Measurements from ENCODE around the gene AMER1.
"Not testable (repeated sequence)": the region's sequence is repeated elsewhere in the genome, so short reads cannot be mapped to it uniquely, and the experiment has no call there.

AMER1 gene

GRCh38 chrX:64205441-64205734 lies at the start of gene AMER1:
AMER1 (minus strand) TSS chrX:64205708; CDS start chrX:64193286, 12,422 bp downstream.
- peak in 1 of 2 experiments; percentile 47 for DNase-seq

- no peak for DNase-seq
Observed at GRCh38 chrX:64230123-64230970, 24.8 kb upstream of the AMER1 start, which contains the start of gene ASB12. ASB12 (minus strand) TSS chrX:64230607; CDS start chrX:64225650, 4,957 bp downstream.

- no peak for DNase-seq
Observed at GRCh38 chrX:64229154-64229553, 23.6 kb upstream of the AMER1 start.

DNA sequence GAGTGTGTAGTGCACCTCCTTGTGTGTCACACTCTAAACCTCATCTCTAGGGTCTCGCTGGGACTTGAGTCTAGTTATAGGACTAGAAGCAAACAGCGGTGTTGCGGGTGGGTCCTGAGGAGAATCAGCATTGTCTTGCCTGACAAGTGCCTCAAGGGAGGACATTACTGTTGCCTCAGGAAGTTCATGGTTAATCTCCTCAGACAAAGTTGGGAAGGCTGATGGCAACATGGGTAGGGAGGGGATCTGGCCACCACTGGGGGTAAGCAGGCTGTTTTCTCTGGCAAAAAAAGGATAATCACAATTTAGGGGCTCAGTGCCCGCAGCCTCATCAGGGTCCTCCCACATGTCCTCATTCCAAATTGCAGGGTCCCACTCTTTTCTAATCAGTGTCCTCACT lies 12.5 kb upstream of the AMER1 start:
- DNase-seq, result no peak

- not testable (repeated sequence) for DNase-seq
Observed at GRCh38 chrX:64213989-64214388, 8.5 kb upstream of the AMER1 start.

DNA sequence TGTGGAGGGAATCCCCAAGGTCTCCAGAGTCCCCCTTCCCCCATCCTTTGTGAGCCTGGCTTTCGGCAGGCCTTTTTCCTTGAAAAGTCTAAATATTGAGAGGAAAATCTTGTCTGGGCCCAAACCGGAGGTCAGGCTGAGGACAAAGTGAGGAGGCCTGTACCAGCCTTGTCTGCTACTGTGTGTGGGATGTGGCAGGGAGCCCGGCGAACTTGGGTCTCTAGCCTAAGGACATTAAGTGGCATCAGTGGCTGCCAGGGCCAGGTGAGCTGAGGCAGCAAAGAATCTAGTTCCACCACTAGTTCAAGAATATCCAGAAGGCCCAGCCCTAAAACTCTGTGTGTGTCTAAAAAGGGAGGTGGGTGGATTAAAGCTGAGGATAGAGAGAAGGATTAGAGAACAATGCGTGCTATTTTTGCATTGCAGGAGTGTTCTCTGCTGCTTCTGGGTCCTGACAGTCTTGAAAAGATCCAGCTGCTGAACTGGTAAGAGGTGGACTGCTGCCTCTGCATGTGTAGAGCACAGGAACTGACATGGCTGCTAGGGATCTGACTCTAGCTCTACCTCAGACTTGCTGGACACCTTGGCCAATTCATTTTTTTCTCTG lies 1.2 kb upstream of the AMER1 start:
- peak in 1 of 2 experiments; percentile 12 for DNase-seq

- peak; percentile 75 to 76 for DNase-seq
Observed at GRCh38 chrX:64205735-64206501, 410 bp upstream of the AMER1 start.

- peak; percentile 17 to 26 for DNase-seq
Observed at GRCh38 chrX:64204701-64205440, 637 bp downstream of the AMER1 start.

DNA sequence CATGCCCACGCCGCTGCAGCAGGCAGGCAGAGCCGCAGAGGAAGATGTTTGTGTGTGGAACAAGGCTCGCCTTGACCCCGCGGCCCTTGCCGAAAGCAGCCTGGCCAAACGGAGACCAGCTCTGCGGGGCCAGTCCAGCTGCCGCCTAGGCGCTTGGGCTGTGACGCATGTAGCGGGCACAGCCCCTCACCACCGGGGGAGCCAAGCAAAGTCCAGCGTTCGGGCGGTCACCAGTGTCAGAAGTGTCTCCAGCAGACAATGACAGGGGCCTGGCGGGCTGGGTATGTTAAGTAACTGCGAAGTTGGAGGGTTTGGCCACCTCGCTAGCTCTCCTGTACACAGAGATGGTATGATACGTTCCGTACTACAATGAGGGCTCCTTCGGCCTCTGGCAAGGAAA lies 1.3 kb downstream of the AMER1 start:
- DNase-seq, result no peak

- DNase-seq, result no peak
Observed at GRCh38 chrX:64202808-64203325, 2.6 kb downstream of the AMER1 start.

GRCh38 chrX:64198036-64198435 lies 7.5 kb downstream of the AMER1 start:
- DNase-seq, result no peak

- DNase-seq, result no peak
Observed at GRCh38 chrX:64196606-64197005, 8.9 kb downstream of the AMER1 start.

DNA sequence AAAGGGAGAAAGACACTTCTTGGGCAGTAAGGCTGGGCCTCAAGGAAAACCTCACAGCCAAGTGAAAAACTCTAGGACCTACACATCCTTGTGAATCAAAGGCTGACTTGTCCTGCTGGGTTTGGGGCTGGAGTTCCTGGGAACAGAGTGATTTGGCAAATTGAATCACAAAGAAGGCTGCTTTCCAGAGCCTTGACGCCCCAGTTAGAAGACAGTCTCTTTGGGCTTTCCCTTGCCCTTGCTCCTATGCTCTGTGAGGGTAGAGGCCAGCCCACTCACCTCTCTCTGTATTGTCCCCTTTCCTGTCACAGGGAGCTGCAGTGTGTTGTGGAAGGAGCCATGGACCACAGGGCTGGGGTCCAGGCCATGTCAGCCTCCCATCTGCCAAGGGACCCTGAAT lies 9.6 kb downstream of the AMER1 start:
- no peak for DNase-seq

DNA sequence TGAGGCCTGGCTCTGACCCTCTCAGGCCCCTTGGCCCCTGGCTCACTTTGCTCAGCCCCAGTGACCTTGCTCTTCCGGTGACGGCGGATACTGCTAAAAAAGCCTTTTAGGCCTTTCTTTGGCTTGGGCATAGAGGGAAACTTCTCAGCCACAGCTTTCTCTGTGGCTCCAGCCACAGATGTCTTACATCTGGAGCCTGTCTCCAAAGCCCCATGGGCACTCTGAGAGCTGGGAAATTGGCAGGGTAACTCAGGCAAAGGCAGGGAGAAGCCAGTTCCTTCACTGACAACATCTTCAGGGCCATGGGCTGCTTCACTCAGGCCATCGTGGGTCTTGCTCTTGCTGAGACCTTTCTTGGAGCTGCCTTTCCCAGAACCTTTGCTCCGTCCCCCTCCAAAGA lies 12.8 kb downstream of the AMER1 start:
- no peak for DNase-seq

DNA sequence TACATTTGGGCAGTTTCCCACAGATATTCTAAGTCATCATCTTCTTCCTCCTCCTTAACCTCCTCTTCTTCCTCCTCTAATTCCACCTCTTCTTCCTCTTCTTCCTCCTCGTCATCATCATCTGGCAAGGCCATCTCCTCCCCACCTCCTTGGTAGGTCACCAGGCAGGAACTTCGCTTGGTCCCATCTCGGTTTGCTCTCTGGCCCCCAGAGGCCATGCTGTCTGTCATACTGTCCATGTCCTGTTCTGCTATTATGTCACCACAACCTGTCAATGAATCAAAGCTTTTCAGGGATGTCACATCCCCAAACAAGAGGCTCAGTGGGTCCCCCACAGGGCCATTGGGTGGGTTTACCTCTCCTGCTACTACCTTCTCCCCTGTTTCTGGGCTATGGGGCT lies 13.5 kb downstream of the AMER1 start:
- no peak for DNase-seq

DNA sequence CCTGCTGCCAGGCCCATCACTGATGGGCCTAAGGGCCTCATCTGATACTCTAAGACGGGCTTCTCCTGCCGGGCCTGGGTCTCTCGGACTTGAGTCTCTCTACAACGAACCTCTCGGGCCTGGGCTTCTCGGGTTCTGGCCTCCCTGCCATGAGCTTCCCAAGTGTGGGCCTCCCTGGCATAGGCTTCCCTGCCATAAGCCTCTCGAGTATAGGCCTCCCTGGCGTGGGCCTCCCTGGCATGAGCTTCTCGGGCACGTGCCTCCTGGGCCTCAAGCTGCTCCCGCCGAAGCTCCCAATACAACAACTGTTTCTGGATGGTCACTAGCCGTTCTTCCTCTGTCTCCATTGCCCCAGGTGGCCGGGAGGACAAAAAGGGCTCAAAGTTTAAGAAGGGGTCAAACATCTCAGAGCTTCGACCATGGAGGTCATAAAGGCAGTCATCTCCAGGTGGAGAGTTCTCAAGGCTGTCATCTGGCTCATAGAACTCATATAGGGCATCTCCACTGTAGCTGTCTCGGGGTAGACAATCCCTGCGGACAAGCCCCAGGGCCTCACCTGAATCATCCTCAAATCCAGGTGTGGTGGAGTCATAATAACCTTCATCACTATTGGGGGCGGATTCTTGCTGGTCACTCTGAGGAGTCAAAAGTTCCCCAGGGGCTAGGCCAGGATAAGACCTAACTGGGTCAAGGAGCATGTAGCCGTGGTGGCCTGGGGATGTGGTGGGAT lies 14.1 kb downstream of the AMER1 start:
- DNase-seq, result no peak

DNA sequence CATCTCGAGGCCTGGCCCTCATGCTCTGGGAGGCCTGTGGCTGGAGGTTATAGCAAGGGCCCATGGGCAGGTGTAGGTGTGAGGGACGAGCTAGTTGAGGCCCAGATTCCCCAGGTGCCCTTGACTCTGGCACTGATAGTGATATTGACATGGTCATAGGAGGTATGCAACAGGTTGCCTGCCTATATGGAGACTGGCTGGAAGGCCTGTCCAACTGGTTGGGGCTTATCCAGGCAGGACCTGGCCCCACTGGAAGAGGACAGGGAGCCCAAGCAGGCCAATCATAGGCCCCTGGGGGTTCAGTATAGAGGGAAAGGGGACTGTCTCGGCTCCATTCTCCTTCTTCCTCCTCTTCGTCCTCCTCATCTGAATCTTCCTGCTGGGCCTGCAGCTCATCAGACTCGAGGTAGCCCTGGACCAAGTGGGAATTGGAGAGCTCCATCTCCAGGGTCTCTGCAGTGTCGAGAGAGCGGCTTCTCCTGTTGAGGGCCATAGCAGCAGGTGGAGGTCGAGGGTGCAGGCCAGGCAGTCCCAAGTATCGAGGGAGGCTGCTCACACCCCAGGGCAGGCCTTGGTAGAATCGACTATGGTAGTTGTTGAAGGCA lies 15.3 kb downstream of the AMER1 start:
- no peak for DNase-seq

DNA sequence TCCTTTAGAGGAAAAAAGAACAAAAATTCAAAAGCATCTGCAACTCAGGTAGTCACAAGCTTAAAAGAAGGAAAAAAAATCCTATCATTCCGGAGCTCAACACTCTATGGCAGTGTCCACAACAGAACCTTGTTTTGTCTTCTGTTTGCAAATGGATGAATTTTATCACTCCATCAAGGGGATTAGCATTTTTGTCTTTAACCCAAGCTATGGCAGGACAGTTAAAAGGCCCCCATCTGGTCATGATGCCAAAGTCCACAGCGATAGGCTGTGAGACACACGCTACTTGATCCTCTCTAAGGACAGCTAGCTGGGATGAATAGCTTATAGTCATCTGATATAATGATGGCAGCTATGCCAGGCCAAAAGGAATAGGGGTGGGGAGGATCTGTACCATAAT lies 16.6 kb downstream of the AMER1 start:
- no peak for DNase-seq

- no peak for DNase-seq
Observed at GRCh38 chrX:64187762-64188150, 17.8 kb downstream of the AMER1 start.

- no peak for DNase-seq
Observed at GRCh38 chrX:64186974-64187761, 18.3 kb downstream of the AMER1 start.

GRCh38 chrX:64184396-64184795 lies 21.1 kb downstream of the AMER1 start:
- no peak for DNase-seq
